ENCODE data around the gene SERTM1. TPM values are rescaled to one million over a fixed set of nuclear protein-coding genes. Genes with fewer than 3 reads are reported as not detected.

SERTM1 gene
- total and polyA plus RNA-seq, 2 of the 4 experiments (the other 2 are of a cell fraction) = not detected

- no peaks in the 10 kb centered on the region for H3K27me3 ChIP-seq (ENCODE audit: control insufficient read depth, insufficient read depth, low read length)
- no peak overlapping the region for H3K23ac ChIP-seq (ENCODE audit: low read depth, low read length)
- no peak overlapping the region for H4K5ac ChIP-seq (ENCODE audit: low read depth, low read length)
- in situ Hi-C loops (cut with MboI; ENCODE audit: low sequenced_read_pairs) (no loop called here), intact Hi-C loops (cut with micrococcal nuclease) (no loop called here), dilution Hi-C loops (cut with HindIII; ENCODE audit: low sequenced_read_pairs, unreplicated experiment) (no loop called here)
- H3K9me1 ChIP-seq (ENCODE audit: insufficient read depth, low read length) = no peaks in the 10 kb centered on the region
- H3K27ac ChIP-seq (ENCODE audit: insufficient read depth, low read length) = no peak overlapping the region
- H4K20me1 ChIP-seq (ENCODE audit: insufficient read depth, low read length) = no peaks in the 10 kb centered on the region
- no peak overlapping the region for H3K4ac ChIP-seq (ENCODE audit: low read depth, low read length)
- H4K91ac ChIP-seq (ENCODE audit: insufficient read depth, low read depth, low read length) = no peak overlapping the region
- H2AK9ac ChIP-seq (replicated peaks; ENCODE audit: low read depth, low read length, poor library complexity) = no peak overlapping the region
- CTCF ChIA-PET = no interaction called here
- no peaks in the 10 kb centered on the region for H3K79me1 ChIP-seq (ENCODE audit: low read depth in 1 of 2, low read length in 2 of 2)
- no peak for DNase-seq
- H3K9ac ChIP-seq (ENCODE audit: low read depth, low read length) = no peak overlapping the region
- no peak overlapping the region for H2BK5ac ChIP-seq (ENCODE audit: low read depth, low read length, poor library complexity, severe bottlenecking)
- no peaks in the 10 kb centered on the region for H3K4me1 ChIP-seq (ENCODE audit: control insufficient read depth, insufficient read depth, low read length)
- H4K8ac ChIP-seq (ENCODE audit: low read depth in 2 of 2, low read length in 2 of 2) = no peak overlapping the region
- H3K36me3 ChIP-seq (ENCODE audit: control insufficient read depth, insufficient read depth, low read length) = no peaks in the 10 kb centered on the region
- no peak overlapping the region for H3K56ac ChIP-seq (ENCODE audit: extremely low read depth, insufficient read depth, low read length)
- H3K4me2 ChIP-seq (ENCODE audit: low read depth, low read length) = no peak overlapping the region
- no peak overlapping the region for H2AFZ ChIP-seq (replicated peaks; ENCODE audit: low read length, poor library complexity)
- no peaks in the 10 kb centered on the region for H3K9me3 ChIP-seq (ENCODE audit: control insufficient read depth, insufficient read depth, low read length)
- no CpG with 5 or more reads among the region's 2 CpGs for WGBS, 2 experiments (ENCODE audit: extremely low coverage in 2 of 2, insufficient read length in 1 of 2)
- H3K4me3 ChIP-seq (ENCODE audit: insufficient read depth, low read depth, low read length) = no peak overlapping the region
- H2BK120ac ChIP-seq (ENCODE audit: low read depth, low read length) = no peak overlapping the region
- no peak overlapping the region for H2AK5ac ChIP-seq (ENCODE audit: low read depth, low read length)
- no peak for ATAC-seq (ENCODE audit: low read depth)
- TF ChIP-seq, protein P1, sequence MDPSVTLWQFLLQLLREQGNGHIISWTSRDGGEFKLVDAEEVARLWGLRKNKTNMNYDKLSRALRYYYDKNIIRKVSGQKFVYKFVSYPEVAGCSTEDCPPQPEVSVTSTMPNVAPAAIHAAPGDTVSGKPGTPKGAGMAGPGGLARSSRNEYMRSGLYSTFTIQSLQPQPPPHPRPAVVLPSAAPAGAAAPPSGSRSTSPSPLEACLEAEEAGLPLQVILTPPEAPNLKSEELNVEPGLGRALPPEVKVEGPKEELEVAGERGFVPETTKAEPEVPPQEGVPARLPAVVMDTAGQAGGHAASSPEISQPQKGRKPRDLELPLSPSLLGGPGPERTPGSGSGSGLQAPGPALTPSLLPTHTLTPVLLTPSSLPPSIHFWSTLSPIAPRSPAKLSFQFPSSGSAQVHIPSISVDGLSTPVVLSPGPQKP (IDR thresholded peaks at IDR 0.05; ENCODE audit: borderline replicate concordance, low read depth, low read length) = no peak
- TF ChIP-seq, protein P2, sequence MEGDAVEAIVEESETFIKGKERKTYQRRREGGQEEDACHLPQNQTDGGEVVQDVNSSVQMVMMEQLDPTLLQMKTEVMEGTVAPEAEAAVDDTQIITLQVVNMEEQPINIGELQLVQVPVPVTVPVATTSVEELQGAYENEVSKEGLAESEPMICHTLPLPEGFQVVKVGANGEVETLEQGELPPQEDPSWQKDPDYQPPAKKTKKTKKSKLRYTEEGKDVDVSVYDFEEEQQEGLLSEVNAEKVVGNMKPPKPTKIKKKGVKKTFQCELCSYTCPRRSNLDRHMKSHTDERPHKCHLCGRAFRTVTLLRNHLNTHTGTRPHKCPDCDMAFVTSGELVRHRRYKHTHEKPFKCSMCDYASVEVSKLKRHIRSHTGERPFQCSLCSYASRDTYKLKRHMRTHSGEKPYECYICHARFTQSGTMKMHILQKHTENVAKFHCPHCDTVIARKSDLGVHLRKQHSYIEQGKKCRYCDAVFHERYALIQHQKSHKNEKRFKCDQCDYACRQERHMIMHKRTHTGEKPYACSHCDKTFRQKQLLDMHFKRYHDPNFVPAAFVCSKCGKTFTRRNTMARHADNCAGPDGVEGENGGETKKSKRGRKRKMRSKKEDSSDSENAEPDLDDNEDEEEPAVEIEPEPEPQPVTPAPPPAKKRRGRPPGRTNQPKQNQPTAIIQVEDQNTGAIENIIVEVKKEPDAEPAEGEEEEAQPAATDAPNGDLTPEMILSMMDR (conservative IDR thresholded peaks at IDR 0.05; ENCODE audit: low read depth, low read length) = no peak
- TF ChIP-seq MAFK (IDR thresholded peaks at IDR 0.05; ENCODE audit: low read depth, low read length) = no peak
- no peak overlapping the region for H3K18ac ChIP-seq (ENCODE audit: low read depth, low read length)
- no peak overlapping the region for H3K14ac ChIP-seq (replicated peaks; ENCODE audit: low read depth, low read length)
- POLR2A ChIA-PET (ENCODE audit: unreplicated experiment) = no interaction called here
- no peak overlapping the region for H2BK15ac ChIP-seq (ENCODE audit: low read depth, low read length)
- BruUV-seq (replicated peaks) = no TSS peak
- no peak overlapping the region for H2BK20ac ChIP-seq (ENCODE audit: low read depth, low read length)
These were observed 43.5 kb upstream of the SERTM1 start for GRCh38 chr13:36630181-36630803.

Measured in IMR-90 (cell line).